Measurements from ENCODE around the gene CALCOCO2.

- TF ChIP-seq CTCF (optimal IDR thresholded peaks at IDR 0.05 in 1 of 3, IDR thresholded peaks at IDR 0.05 in 1 of 3, conservative IDR thresholded peaks at IDR 0.05 in 1 of 3; ENCODE audit: extremely low read depth in 1 of 3, insufficient read depth in 2 of 3, low read length in 3 of 3) (no peak), EZH2 (IDR thresholded peaks at IDR 0.05; ENCODE audit: low read length) (no peak)
Observed at GRCh38 chr17:48912476-48912875, 81.6 kb downstream of the CALCOCO2 start.
